ENCODE data around the gene CDK2AP2. TPM values are rescaled to one million over a fixed set of nuclear protein-coding genes. Genes with fewer than 3 reads are reported as not detected.

CDK2AP2 gene
- polyA plus RNA-seq, 1 of the 3 experiments (the other 2 are of a cell fraction), result 47.9 TPM

DNA sequence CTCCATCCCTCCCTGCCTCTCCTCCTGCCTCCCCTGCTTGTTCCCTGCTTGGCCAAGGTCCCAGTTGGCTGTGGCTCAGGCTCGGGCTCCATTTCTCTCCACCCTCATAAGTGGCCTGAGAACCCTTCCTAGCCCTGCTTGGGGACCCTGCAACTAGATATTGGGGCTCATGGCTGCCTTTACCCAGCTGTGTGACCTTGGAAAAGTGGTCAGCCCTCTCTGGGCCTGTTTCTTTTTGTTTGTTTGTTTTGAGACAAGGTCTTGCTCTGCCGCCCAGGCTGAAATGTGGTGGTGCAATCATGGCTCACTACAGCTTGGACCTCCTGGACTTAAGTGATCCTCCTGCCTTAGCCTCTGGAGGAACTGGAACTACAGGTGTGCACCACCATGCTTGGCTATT lies 35.6 kb upstream of the CDK2AP2 start:
- no peaks in the 10 kb centered on the region for H4K20me1 ChIP-seq (ENCODE audit: insufficient read depth)
- H3K27ac ChIP-seq (ENCODE audit: low read depth in 2 of 2, low read length in 1 of 2), result no peak overlapping the region
- no peaks in the 10 kb centered on the region for H3K4me1 ChIP-seq (ENCODE audit: control insufficient read depth in 1 of 2, insufficient read depth in 2 of 2, low read depth in 1 of 2, low read length in 1 of 2)
- CTCF ChIA-PET, result interaction anchor here (0.6 to 1.2 kb wide), 3 partner anchors 29 to 86 kb away, joined by 3 to 5 read pairs (median 3); partner anchors contain the start of gene NUDT8
- TF ChIP-seq GABPA (IDR thresholded peaks at IDR 0.05; ENCODE audit: low read depth) (no peak), RCOR1 (IDR thresholded peaks at IDR 0.05; ENCODE audit: low read length) (no peak), GATA2 (CRISPR knock-in tag; IDR thresholded peaks at IDR 0.05) (no peak), TCF12 (IDR thresholded peaks at IDR 0.05) (no peak), NFIC (IDR thresholded peaks at IDR 0.05; ENCODE audit: borderline replicate concordance) (no peak), MEF2A (IDR thresholded peaks at IDR 0.05; ENCODE audit: borderline replicate concordance, low read depth) (no peak), NRF1 (IDR thresholded peaks at IDR 0.05; ENCODE audit: low read depth, low read length) (no peak), MXI1 (IDR thresholded peaks at IDR 0.05; ENCODE audit: low read depth, low read length) (no peak), FOXJ3 (CRISPR knock-in tag; IDR thresholded peaks at IDR 0.05) (no peak), RXRA (IDR thresholded peaks at IDR 0.05; ENCODE audit: borderline replicate concordance, low read depth) (no peak), RAD21 (IDR thresholded peaks at IDR 0.05; ENCODE audit: low read length) (no peak)
- TF ChIP-seq, protein P1, sequence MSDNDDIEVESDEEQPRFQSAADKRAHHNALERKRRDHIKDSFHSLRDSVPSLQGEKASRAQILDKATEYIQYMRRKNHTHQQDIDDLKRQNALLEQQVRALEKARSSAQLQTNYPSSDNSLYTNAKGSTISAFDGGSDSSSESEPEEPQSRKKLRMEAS (IDR thresholded peaks at IDR 0.05; ENCODE audit: low read depth), result no peak
- 57% methylated on average over 2 of the region's 2 CpGs for WGBS (ENCODE audit: low lambda C conversion rate)
- H3K9ac ChIP-seq, result no peak overlapping the region
- POLR2A ChIA-PET, result no interaction called here
- no peak overlapping the region for H2AFZ ChIP-seq (ENCODE audit: low read depth)
- no peaks in the 10 kb centered on the region for H3K36me3 ChIP-seq (replicated peaks in 1 of 2; ENCODE audit: control insufficient read depth in 1 of 2, insufficient read depth in 2 of 2, low read length in 1 of 2)
- no peaks in the 10 kb centered on the region for H3K9me2 ChIP-seq
- no peaks in the 10 kb centered on the region for H3F3A ChIP-seq (replicated peaks; ENCODE audit: insufficient read depth)
- H3K4me3 ChIP-seq (ENCODE audit: low read depth in 2 of 2, low read length in 1 of 2), result no peak overlapping the region
- H3K79me2 ChIP-seq (ENCODE audit: insufficient read depth), result no peaks in the 10 kb centered on the region
- H3K4me2 ChIP-seq, result no peak overlapping the region
- no peak for DNase-seq
- no peaks in the 10 kb centered on the region for H3K27me3 ChIP-seq (ENCODE audit: insufficient read depth)
- no peaks in the 10 kb centered on the region for H3K9me3 ChIP-seq

DNA sequence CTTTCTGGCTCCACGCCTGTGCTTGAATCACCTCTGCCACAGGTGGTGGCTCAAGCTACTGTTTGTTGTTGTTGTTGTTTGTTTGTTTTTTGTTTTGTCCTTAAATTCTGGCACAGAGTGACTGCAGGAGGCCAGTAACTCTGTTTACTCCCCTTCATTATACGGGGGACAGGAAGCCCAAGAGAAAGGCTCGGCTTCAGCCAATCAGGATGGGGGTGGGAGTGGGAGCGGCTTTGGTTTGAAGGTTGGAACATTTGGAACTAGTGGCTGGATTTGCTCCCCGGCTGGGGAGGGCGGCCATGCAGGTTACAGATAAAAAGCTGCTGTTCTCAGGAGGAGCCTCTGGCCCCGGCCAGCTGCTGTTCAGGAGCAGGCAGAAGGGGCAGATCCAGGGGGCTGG lies 35.0 kb upstream of the CDK2AP2 start:
- POLR2A ChIA-PET, result no interaction called here
- no peaks in the 10 kb centered on the region for H3F3A ChIP-seq (replicated peaks; ENCODE audit: insufficient read depth)
- WGBS (ENCODE audit: low lambda C conversion rate), result 75% methylated on average over 5 of the region's 7 CpGs
- H3K9ac ChIP-seq, result no peak overlapping the region
- no peak overlapping the region for H3K27ac ChIP-seq (ENCODE audit: low read depth in 2 of 2, low read length in 1 of 2)
- no peaks in the 10 kb centered on the region for H3K36me3 ChIP-seq (replicated peaks in 1 of 2; ENCODE audit: control insufficient read depth in 1 of 2, insufficient read depth in 2 of 2, low read length in 1 of 2)
- H2AFZ ChIP-seq (ENCODE audit: low read depth), result no peak overlapping the region
- no peak overlapping the region for H3K4me3 ChIP-seq (ENCODE audit: low read depth in 2 of 2, low read length in 1 of 2)
- no peaks in the 10 kb centered on the region for H4K20me1 ChIP-seq (ENCODE audit: insufficient read depth)
- no peak for DNase-seq
- H3K9me3 ChIP-seq, result no peaks in the 10 kb centered on the region
- TF ChIP-seq RFX5 (IDR thresholded peaks at IDR 0.05; ENCODE audit: low read length) (no peak), FOXJ3 (CRISPR knock-in tag; IDR thresholded peaks at IDR 0.05) (no peak), POLR2AphosphoS5 (IDR thresholded peaks at IDR 0.05; ENCODE audit: low read depth, low read length) (no peak)
- TF ChIP-seq, protein P2, sequence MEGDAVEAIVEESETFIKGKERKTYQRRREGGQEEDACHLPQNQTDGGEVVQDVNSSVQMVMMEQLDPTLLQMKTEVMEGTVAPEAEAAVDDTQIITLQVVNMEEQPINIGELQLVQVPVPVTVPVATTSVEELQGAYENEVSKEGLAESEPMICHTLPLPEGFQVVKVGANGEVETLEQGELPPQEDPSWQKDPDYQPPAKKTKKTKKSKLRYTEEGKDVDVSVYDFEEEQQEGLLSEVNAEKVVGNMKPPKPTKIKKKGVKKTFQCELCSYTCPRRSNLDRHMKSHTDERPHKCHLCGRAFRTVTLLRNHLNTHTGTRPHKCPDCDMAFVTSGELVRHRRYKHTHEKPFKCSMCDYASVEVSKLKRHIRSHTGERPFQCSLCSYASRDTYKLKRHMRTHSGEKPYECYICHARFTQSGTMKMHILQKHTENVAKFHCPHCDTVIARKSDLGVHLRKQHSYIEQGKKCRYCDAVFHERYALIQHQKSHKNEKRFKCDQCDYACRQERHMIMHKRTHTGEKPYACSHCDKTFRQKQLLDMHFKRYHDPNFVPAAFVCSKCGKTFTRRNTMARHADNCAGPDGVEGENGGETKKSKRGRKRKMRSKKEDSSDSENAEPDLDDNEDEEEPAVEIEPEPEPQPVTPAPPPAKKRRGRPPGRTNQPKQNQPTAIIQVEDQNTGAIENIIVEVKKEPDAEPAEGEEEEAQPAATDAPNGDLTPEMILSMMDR (IDR thresholded peaks at IDR 0.05), result no peak
- TF ChIP-seq, protein P3, sequence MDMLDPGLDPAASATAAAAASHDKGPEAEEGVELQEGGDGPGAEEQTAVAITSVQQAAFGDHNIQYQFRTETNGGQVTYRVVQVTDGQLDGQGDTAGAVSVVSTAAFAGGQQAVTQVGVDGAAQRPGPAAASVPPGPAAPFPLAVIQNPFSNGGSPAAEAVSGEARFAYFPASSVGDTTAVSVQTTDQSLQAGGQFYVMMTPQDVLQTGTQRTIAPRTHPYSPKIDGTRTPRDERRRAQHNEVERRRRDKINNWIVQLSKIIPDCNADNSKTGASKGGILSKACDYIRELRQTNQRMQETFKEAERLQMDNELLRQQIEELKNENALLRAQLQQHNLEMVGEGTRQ (IDR thresholded peaks at IDR 0.05; ENCODE audit: borderline replicate concordance, low read depth, low read length), result no peak
- TF ChIP-seq, protein P4, sequence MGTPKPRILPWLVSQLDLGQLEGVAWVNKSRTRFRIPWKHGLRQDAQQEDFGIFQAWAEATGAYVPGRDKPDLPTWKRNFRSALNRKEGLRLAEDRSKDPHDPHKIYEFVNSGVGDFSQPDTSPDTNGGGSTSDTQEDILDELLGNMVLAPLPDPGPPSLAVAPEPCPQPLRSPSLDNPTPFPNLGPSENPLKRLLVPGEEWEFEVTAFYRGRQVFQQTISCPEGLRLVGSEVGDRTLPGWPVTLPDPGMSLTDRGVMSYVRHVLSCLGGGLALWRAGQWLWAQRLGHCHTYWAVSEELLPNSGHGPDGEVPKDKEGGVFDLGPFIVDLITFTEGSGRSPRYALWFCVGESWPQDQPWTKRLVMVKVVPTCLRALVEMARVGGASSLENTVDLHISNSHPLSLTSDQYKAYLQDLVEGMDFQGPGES (IDR thresholded peaks at IDR 0.05; ENCODE audit: low read depth, low read length), result no peak
- CTCF ChIA-PET, result interaction anchor here (0.7 kb wide), 1 partner anchor 31 kb away, joined by 3 read pairs; no protein-coding TSS in a partner anchor
- H3K9me2 ChIP-seq, result no peaks in the 10 kb centered on the region
- no peaks in the 10 kb centered on the region for H3K79me2 ChIP-seq (ENCODE audit: insufficient read depth)
- H3K4me1 ChIP-seq (ENCODE audit: control insufficient read depth in 1 of 2, insufficient read depth in 2 of 2, low read depth in 1 of 2, low read length in 1 of 2), result no peaks in the 10 kb centered on the region
- no peak overlapping the region for H3K4me2 ChIP-seq
- H3K27me3 ChIP-seq (ENCODE audit: insufficient read depth), result no peaks in the 10 kb centered on the region
